Measurements from ENCODE around the gene MRPL11.
"Not testable (repeated sequence)": the region's sequence is repeated elsewhere in the genome, so short reads cannot be mapped to it uniquely, and the experiment has no call there.

The MRPL11 gene

GRCh38 chr11:66467034-66467659 is 28.5 kb upstream of the MRPL11 start:
- peak; percentile 34 for DNase-seq (ENCODE audit: low read depth)

GRCh38 chr11:66466225-66467033 is 27.8 kb upstream of the MRPL11 start, which contains the start of gene PELI3:
Gene PELI3 (plus strand): TSS chr11:66466905. CDS start chr11:66468129, 1,224 bp downstream.
- peak; percentile 88 for DNase-seq (ENCODE audit: low read depth)

GRCh38 chr11:66465373-66466224 is 27.0 kb upstream of the MRPL11 start:
- DNase-seq (ENCODE audit: low read depth) = no peak

- no peak for DNase-seq (ENCODE audit: low read depth)
Observed at GRCh38 chr11:66464916-66465315, 26.3 kb upstream of the MRPL11 start.

- not testable (repeated sequence) for DNase-seq (ENCODE audit: low read depth)
Observed at GRCh38 chr11:66464116-66464515, 25.5 kb upstream of the MRPL11 start.

GRCh38 chr11:66462911-66463310 is 24.3 kb upstream of the MRPL11 start:
- no peak for DNase-seq (ENCODE audit: low read depth)

GRCh38 chr11:66462010-66462409 is 23.4 kb upstream of the MRPL11 start:
- no peak for DNase-seq (ENCODE audit: low read depth)

GRCh38 chr11:66459138-66459778 is 20.6 kb upstream of the MRPL11 start:
- DNase-seq (ENCODE audit: low read depth) = no peak

- DNase-seq (ENCODE audit: low read depth) = no peak
Observed at GRCh38 chr11:66457826-66458225, 19.2 kb upstream of the MRPL11 start.

- DNase-seq (ENCODE audit: low read depth) = no peak
Observed at GRCh38 chr11:66454828-66455227, 16.2 kb upstream of the MRPL11 start.

- no peak for DNase-seq (ENCODE audit: low read depth)
Observed at GRCh38 chr11:66454247-66454646, 15.6 kb upstream of the MRPL11 start.

GRCh38 chr11:66451663-66452062 is 13.0 kb upstream of the MRPL11 start:
- no peak for DNase-seq (ENCODE audit: low read depth)

- DNase-seq (ENCODE audit: low read depth) = no peak
Observed at GRCh38 chr11:66450560-66450959, 11.9 kb upstream of the MRPL11 start.

- no peak for DNase-seq (ENCODE audit: low read depth)
Observed at GRCh38 chr11:66448523-66448922, 9.9 kb upstream of the MRPL11 start.

GRCh38 chr11:66447012-66447411 is 8.4 kb upstream of the MRPL11 start:
- DNase-seq (ENCODE audit: low read depth) = no peak

- DNase-seq (ENCODE audit: low read depth) = no peak
Observed at GRCh38 chr11:66443602-66444001, 5.0 kb upstream of the MRPL11 start.

GRCh38 chr11:66440940-66441282 is 2.3 kb upstream of the MRPL11 start:
- DNase-seq (ENCODE audit: low read depth) = not testable (repeated sequence)

GRCh38 chr11:66440101-66440939 is 1.7 kb upstream of the MRPL11 start:
- DNase-seq (ENCODE audit: low read depth) = not testable (repeated sequence)

- no peak for DNase-seq (ENCODE audit: low read depth)
Observed at GRCh38 chr11:66437979-66438503, 607 bp downstream of the MRPL11 start.

- no peak for DNase-seq (ENCODE audit: low read depth)
Observed at GRCh38 chr11:66432597-66432996, 6.1 kb downstream of the MRPL11 start.

GRCh38 chr11:66431871-66432329 is 6.7 kb downstream of the MRPL11 start:
- not testable (repeated sequence) for DNase-seq (ENCODE audit: low read depth)

Data from activated T-helper 1 cell treated with Interleukin-2 at 50 U/mL for 16 hours (primary cell).